HG03025 (cell line): ENCODE data around the gene MOV10.

Experiments
- ATAC-seq: cut with Tn5 transposase; IDR thresholded peaks from one replicate; pipeline ENCODE4 v1.9.1; 2021; ENCODE audit warnings: mild to moderate bottlenecking, moderate library complexity; ENCODE audit not compliant: unreplicated experiment, low FRiP score

Gene MOV10

GRCh38 chr1:112673592-112674439 is 643 bp upstream of the MOV10 start:
- ATAC-seq = no peak

- peak; percentile 34 for ATAC-seq
Observed at GRCh38 chr1:112674986-112675727, 698 bp downstream of the MOV10 start.

GRCh38 chr1:112675728-112676381 is 1.4 kb downstream of the MOV10 start:
- ATAC-seq = no peak

- ATAC-seq = no peak
Observed at GRCh38 chr1:112676543-112676942, 2.1 kb downstream of the MOV10 start.

- ATAC-seq = no peak
Observed at GRCh38 chr1:112677501-112677900, 3.0 kb downstream of the MOV10 start.

GRCh38 chr1:112678605-112679004 is 4.1 kb downstream of the MOV10 start:
- ATAC-seq = no peak

- no peak for ATAC-seq
Observed at GRCh38 chr1:112685913-112686312, 11.5 kb downstream of the MOV10 start.

GRCh38 chr1:112686417-112686816 is 12.0 kb downstream of the MOV10 start:
- no peak for ATAC-seq

GRCh38 chr1:112686835-112687234 is 12.4 kb downstream of the MOV10 start:
- no peak for ATAC-seq

- ATAC-seq = no peak
Observed at GRCh38 chr1:112687361-112687760, 12.9 kb downstream of the MOV10 start.

- ATAC-seq = no peak
Observed at GRCh38 chr1:112687785-112688496, 13.5 kb downstream of the MOV10 start.

GRCh38 chr1:112688781-112689193 is 14.3 kb downstream of the MOV10 start:
- no peak for ATAC-seq

GRCh38 chr1:112689196-112689841 is 14.9 kb downstream of the MOV10 start:
- no peak for ATAC-seq

- no peak for ATAC-seq
Observed at GRCh38 chr1:112689842-112690237, 15.4 kb downstream of the MOV10 start.

- no peak for ATAC-seq
Observed at GRCh38 chr1:112692681-112693080, 18.2 kb downstream of the MOV10 start.

- ATAC-seq = no peak
Observed at GRCh38 chr1:112693821-112694220, 19.4 kb downstream of the MOV10 start.

GRCh38 chr1:112694363-112694929 is 20.0 kb downstream of the MOV10 start:
- no peak for ATAC-seq

GRCh38 chr1:112695276-112695675 is 20.8 kb downstream of the MOV10 start:
- ATAC-seq = no peak

GRCh38 chr1:112696578-112697314 is 22.3 kb downstream of the MOV10 start:
- ATAC-seq = no peak
